Thyroid gland (tissue), 4 donors: ENCODE results near the gene ZBTB7A. TPM values are rescaled to one million over a fixed set of nuclear protein-coding genes. Genes with fewer than 3 reads are reported as not detected.

Source experiments
- DNase-seq, 2 donors: peaks; one replicate each; pipeline ENCODE4 v3.0.0-alpha.2; 2019
- H3K27ac ChIP-seq, 3 donors: fragments of 200-600 bp; sonication (generic); 1 replicate in 2 of 3; 2 replicates in 1 of 3; pipeline ENCODE4 v1.5.1; 2016 to 2019; ENCODE audit warnings: mild to moderate bottlenecking in 1 of 3, moderate library complexity in 1 of 3
- H3K27me3 ChIP-seq: fragments of 200-600 bp; sonication (generic); one replicate; pipeline ENCODE4 v1.5.1; 2019
- H3K36me3 ChIP-seq, 2 donors: fragments of 200-600 bp; sonication (generic); one replicate each; pipeline ENCODE4 v1.5.1; 2016 to 2019
- H3K4me1 ChIP-seq, 2 donors: fragments of 200-600 bp; sonication (generic); one replicate each; pipeline ENCODE4 v1.5.1; 2017 to 2019
- H3K4me3 ChIP-seq, 3 donors: fragments of 200-600 bp; sonication (generic); replicated peaks in 1 of 3; 1 replicate in 2 of 3; 2 replicates in 1 of 3; pipeline ENCODE4 v1.5.1; 2016; ENCODE audit warnings: mild to moderate bottlenecking in 1 of 3
- H3K9me3 ChIP-seq: fragments of 200-600 bp; sonication (generic); one replicate; pipeline ENCODE4 v1.5.1; 2017
- CTCF ChIP-seq, 6 experiments: fragments of 200-600 bp in 3 of 6; fragments of 450-650 bp in 3 of 6; sonication (generic) in 3 of 6; IDR thresholded peaks; one replicate each; pipeline ENCODE4 v1.5.1; 2016 to 2019; ENCODE audit warnings: antibody characterized with exemption in 6 of 6, mild to moderate bottlenecking in 2 of 6, inconsistent platforms in 1 of 6, moderate library complexity in 1 of 6
- POLR2A ChIP-seq, 2 donors: fragments of 450-650 bp; IDR thresholded peaks; one replicate each; pipeline ENCODE4 v1.6.1; 2017; ENCODE audit warnings: antibody characterized with exemption in 2 of 2, mild to moderate bottlenecking in 2 of 2, moderate library complexity in 1 of 2
- WGBS, 2 donors: methylation state at CpG; one replicate each; pipeline ENCODE4 v1.1.5; 2017; 5-methylcytosine and 5-hydroxymethylcytosine counted together
- intact Hi-C: fragments of 100-400 bp; cut with DNase I; formaldehyde crosslinking; loops from one replicate; pipeline ENCODE4 v1.15.1; 2023
- total RNA-seq, 4 donors: library from RNA; depleted of rRNA; stranded (reverse); fragments of >200 nt; gene quantifications; one replicate each; pipeline ENCODE4 v1.2.3, GENCODE V29; 2016

ZBTB7A gene
- total RNA-seq, 4 donors from 2014 or later = 45.3 to 85.3 (median 54.9) TPM

- intact Hi-C loops = no loop called here
- H3K4me1 ChIP-seq = no peaks in the 10 kb centered on the region
- H3K27me3 ChIP-seq = no peaks in the 10 kb centered on the region
- no peak overlapping the region for H3K4me3 ChIP-seq
- DNase-seq = no peak
- no peaks in the 10 kb centered on the region for H3K9me3 ChIP-seq
- TF ChIP-seq POLR2A (IDR thresholded peaks at IDR 0.05) (no peak), CTCF (IDR thresholded peaks at IDR 0.05) (no peak)
- H3K36me3 ChIP-seq = peaks cover 21 to 40% of the 10 kb centered on the region in 2 donors
- H3K27ac ChIP-seq = no peak overlapping the region
- 95% methylated on average over 36 to 54 of the region's 63 CpGs for WGBS, 2 donors
Observed at GRCh38 chr19:4033028-4033956, 33.4 kb downstream of the ZBTB7A start.

- H3K9me3 ChIP-seq = no peaks in the 10 kb centered on the region
- 83 to 87% methylated on average over 14 to 15 of the region's 16 CpGs for WGBS, 2 donors
- no peak overlapping the region for H3K27ac ChIP-seq
- intact Hi-C loops = no loop called here
- H3K36me3 ChIP-seq = peaks cover 14 to 37% of the 10 kb centered on the region in 2 donors
- H3K27me3 ChIP-seq = no peaks in the 10 kb centered on the region
- no peak overlapping the region for H3K4me3 ChIP-seq
- H3K4me1 ChIP-seq = no peaks in the 10 kb centered on the region
- no peak for DNase-seq
- TF ChIP-seq CTCF (IDR thresholded peaks at IDR 0.05) = no peak
- no peak for TF ChIP-seq POLR2A (IDR thresholded peaks at IDR 0.05)
Observed at GRCh38 chr19:4032436-4032835, 34.3 kb downstream of the ZBTB7A start.

- no peak for DNase-seq
- TF ChIP-seq POLR2A (IDR thresholded peaks at IDR 0.05) (no peak), CTCF (IDR thresholded peaks at IDR 0.05) (no peak)
- 78 to 87% methylated on average over 7 to 8 of the region's 11 CpGs for WGBS, 2 donors
- no peak overlapping the region for H3K4me3 ChIP-seq
- no peak overlapping the region for H3K27ac ChIP-seq
- H3K36me3 ChIP-seq = peaks cover 7 to 29% of the 10 kb centered on the region in 2 donors
- intact Hi-C loops = no loop called here
- no peaks in the 10 kb centered on the region for H3K4me1 ChIP-seq
- no peaks in the 10 kb centered on the region for H3K9me3 ChIP-seq
- H3K27me3 ChIP-seq = no peaks in the 10 kb centered on the region
Observed at GRCh38 chr19:4031420-4031819, 35.3 kb downstream of the ZBTB7A start.

- 78 to 96% methylated on average over 3 to 9 of the region's 9 CpGs for WGBS, 2 donors
- no peak for DNase-seq
- peaks cover 7 to 29% of the 10 kb centered on the region in 2 donors for H3K36me3 ChIP-seq
- no peak overlapping the region for H3K27ac ChIP-seq
- no peaks in the 10 kb centered on the region for H3K9me3 ChIP-seq
- H3K27me3 ChIP-seq = no peaks in the 10 kb centered on the region
- intact Hi-C loops = no loop called here
- TF ChIP-seq CTCF (IDR thresholded peaks at IDR 0.05) = no peak
- no peak for TF ChIP-seq POLR2A (IDR thresholded peaks at IDR 0.05)
- no peaks in the 10 kb centered on the region for H3K4me1 ChIP-seq
- no peak overlapping the region for H3K4me3 ChIP-seq
Observed at GRCh38 chr19:4030981-4031380, 35.7 kb downstream of the ZBTB7A start.

DNA sequence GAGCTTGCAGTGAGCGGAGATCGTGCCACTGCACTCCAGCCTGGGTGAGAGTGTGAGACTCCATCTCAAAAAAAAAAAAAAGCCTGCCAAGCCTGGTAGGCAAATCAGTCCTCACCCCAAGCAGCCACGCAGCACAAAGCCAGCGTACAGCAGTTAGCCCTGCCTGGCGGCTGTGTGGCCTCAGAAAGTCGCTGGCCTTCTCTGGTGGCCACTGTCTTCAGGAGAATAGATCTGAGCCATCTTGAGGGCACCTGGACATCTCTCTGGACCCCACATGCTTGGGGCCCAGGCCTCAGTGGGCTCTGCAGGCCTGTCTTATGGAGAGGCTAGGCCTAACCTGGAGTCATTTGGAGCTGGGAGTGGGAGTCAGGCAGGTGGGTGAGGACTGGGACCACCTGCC, 36.1 kb downstream of the ZBTB7A start:
- intact Hi-C loops = no loop called here
- H3K9me3 ChIP-seq = no peaks in the 10 kb centered on the region
- H3K27ac ChIP-seq = no peak overlapping the region
- no peak overlapping the region for H3K4me3 ChIP-seq
- TF ChIP-seq CTCF (IDR thresholded peaks at IDR 0.05) = no peak
- no peak for TF ChIP-seq POLR2A (IDR thresholded peaks at IDR 0.05)
- DNase-seq = no peak
- no peaks in the 10 kb centered on the region for H3K4me1 ChIP-seq
- WGBS, 2 donors = 93 to 97% methylated on average over 6 of the region's 6 CpGs
- no peaks in the 10 kb centered on the region for H3K27me3 ChIP-seq
- H3K36me3 ChIP-seq = peaks cover 7 to 29% of the 10 kb centered on the region in 2 donors
